Measurements from ENCODE around the gene LARP4.

DNA sequence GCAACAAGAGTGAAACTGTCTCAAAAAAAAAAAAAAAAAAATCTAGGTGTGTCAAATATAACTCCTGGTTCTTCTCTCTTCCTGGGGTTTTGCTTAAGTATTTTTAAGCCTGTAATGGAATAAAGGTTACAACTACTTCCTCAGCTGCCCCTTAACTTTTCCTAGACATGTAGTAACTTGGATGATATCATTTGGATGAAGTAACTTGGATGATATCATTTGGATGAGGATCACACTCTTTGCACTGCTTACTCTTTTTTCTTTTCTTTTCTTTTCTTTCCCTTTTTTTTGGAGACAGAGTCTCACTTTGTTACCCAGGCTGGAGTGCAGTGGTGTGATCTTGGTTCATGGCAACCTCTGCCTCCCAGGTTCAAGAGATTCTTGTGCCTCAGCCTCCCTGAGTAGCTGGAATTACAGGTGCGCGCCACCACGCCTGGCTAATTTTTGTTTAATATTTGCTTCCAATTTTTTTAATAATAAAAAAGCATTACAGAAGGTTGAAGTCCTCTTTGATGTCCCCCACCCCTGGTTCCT lies 3.5 kb upstream of the LARP4 start:
- TF ChIP-seq EZH2phosphoT487 (IDR thresholded peaks at IDR 0.05; ENCODE audit: insufficient read depth, low read depth) (no peak), EZH2 (IDR thresholded peaks at IDR 0.05; ENCODE audit: insufficient read depth, poor library complexity, severe bottlenecking) (no peak)

All from GM23248 (cell line).